Measurements from ENCODE around the gene SPATA24.

- TF ChIP-seq CTCF (IDR thresholded peaks at IDR 0.05; ENCODE audit: poor library complexity, severe bottlenecking) (no peak), SMC3 (conservative IDR thresholded peaks at IDR 0.05; ENCODE audit: poor library complexity) (no peak)
Measured at GRCh38 chr5:139413963-139414362, 10.1 kb upstream of the SPATA24 start.

Measured in neural cell (in vitro differentiated cells).